G401.6 (cell line): Measurements from ENCODE around the gene ADARB2.

ENCODE experiments used
- FAIRE-seq: peaks from 2 replicates; lab custom pipeline; 2012; peaks lifted over from hg19 to GRCh38; lab: Jason Lieb, UNC

The ADARB2 gene

DNA sequence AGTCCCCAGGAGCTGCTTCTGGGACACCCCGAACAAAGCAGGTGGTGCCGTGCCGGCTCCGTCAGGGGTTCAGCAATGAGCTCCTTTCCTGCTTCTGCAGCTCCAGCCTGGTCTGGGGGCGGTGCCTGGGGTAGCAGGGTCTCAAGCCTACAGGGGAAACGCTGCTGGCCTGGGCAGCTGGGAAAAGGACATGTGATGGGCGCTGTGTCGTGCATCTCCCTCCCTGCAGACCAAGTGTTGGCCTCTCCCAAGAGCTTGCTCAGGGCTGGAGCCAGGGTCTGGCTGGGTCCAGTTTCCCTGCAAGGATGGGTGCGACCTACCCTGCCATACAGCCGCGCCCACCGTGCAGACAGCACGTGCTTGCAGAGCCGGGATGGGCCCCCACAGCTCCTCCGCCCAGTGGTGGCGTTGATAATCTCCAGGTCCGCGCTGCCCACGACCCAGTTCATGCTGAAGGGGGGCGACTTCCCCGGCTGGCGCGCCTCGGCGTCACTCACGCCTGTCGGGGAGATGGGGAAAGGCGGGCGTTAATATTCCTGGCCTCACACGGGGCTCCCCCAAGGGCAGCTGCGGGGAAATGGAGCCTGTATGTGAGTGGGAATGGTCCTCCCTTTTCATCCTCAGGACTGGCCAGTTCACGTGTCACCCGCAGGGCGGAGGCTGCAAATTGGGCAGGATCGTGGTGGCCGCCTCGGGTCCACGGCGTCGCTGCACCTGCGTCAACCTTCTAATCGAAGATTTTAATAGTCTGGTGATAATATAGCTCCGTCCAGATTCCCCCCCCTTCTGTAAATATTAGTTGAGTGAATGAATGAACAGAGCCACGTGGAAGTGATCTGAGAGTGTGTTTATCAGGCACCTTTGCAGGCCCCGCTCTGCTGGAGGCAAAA, 552.5 kb downstream of the ADARB2 start:
- FAIRE-seq: no peak

DNA sequence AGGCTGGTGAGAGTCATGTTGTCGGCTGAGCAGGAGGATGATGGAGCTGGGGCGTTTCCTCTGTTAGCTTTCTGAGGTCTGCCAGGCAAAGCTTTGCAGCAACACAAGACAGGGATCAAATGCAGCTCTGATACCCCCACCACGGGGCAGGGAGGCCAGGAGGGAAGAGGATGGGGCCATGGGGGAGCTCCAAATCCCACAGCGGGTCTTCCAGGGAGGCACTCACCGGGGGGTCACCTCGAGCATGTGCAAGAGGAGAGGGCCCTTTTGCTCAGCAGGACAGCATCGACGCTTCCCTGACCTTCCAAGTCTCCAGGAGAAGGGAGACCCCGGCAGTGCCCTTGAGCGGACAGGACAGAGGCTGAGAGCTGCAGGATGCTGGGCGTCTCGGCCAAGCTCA, 553.6 kb downstream of the ADARB2 start:
- FAIRE-seq: no peak

DNA sequence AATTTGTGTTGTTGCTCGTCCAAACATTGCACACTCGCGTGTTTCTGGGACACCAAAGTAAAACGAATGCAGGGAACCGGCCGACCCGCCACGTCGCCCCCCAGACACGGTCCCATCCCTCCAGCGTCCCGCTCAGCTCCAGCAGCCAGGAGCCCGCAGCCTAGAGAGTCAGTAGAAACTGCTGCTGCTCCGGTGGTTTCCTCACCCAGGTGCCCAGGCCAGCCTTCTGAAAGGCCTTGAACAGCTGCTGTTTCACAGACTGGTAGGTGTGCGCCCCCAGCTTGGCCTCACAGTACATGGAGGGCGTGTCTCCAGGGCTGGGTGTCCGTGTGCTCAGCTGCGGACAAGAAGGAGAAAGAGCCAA, 554.3 kb downstream of the ADARB2 start:
- FAIRE-seq: no peak

DNA sequence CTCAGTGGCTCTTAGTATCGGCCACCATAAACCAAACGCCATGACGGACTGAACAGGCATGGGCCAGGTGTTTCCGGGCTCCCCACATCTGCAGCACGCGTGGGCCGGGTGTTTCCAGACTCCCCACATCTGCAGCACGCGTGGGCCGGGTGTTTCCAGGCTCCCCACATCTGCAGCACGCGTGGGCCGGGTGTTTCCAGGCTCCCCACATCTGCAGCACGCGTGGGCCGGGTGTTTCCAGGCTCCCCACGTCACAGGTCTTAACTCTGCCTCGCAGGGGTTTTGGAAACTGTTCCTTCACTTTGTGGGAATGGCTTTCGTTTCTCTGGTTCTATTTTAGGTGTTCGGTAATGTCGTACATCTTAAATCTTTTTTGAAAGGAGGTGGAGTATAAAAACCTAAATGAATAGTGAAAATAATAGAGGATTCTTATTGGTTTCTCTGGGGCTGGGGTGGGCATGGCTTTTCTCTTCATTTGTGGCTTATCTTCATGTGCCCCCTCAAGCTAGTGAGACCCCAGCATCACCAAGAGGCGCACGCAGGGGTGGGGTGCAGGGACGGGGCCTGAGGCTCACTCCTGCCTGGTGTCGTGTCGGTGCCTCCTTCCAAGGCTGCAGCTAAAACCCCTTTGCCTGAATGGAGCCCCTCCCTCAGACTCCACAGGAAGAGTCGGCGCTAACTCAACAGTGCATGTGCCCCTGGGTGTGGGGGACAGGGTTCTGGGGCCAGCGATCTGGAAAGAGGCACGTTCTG, 554.9 kb downstream of the ADARB2 start:
- FAIRE-seq: no peak

DNA sequence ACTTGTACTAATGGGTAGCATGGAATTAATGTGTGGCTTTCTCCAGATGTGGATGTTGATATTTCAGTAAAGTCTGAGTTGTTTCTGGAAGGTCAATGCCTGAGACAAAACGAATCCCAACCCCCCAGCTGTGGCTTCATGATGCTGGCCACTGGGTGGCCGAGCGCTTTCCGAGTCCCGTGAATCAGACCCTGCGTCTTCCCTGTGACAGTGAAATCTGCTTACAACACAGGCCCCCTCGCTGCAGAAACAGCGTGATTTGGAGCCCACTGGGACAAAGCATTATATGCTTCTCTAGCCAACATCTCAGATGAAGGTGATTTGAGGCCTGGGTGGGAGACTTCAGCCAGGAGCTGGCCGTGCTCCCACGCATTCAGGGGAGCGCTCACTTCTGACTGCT, 556.5 kb downstream of the ADARB2 start:
- FAIRE-seq: no peak

DNA sequence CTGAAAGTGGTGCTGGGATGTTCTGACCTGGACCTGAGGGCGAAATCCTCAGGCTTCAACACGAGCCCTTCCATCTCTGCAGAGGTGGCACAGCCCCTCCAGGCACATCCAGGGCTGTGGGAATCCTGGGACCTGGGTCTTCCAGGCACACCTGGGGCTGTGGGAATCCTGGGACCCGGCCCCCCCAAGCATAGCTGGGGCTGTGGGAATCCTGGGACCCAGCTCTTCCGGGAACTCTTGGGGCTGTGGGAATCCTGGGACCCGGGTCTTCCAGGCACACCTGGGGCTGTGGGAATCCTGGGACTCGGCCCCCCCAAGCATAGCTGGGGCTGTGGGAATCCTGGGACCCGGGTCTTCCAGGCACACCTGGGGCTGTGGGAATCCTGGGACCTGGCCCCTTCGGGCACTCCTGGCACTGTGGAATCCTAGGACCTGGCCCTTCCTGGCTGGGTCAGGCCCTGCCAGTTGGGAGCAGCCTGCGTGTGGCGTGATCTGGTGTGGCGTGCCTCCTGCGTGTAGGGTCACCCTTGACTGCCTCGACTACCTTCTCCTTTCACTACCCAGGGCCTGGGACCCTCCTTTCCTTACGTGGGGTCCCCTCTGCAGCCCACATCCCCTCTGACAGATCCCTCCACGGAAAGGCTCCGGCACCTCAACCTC, 557.1 kb downstream of the ADARB2 start:
- FAIRE-seq: no peak

DNA sequence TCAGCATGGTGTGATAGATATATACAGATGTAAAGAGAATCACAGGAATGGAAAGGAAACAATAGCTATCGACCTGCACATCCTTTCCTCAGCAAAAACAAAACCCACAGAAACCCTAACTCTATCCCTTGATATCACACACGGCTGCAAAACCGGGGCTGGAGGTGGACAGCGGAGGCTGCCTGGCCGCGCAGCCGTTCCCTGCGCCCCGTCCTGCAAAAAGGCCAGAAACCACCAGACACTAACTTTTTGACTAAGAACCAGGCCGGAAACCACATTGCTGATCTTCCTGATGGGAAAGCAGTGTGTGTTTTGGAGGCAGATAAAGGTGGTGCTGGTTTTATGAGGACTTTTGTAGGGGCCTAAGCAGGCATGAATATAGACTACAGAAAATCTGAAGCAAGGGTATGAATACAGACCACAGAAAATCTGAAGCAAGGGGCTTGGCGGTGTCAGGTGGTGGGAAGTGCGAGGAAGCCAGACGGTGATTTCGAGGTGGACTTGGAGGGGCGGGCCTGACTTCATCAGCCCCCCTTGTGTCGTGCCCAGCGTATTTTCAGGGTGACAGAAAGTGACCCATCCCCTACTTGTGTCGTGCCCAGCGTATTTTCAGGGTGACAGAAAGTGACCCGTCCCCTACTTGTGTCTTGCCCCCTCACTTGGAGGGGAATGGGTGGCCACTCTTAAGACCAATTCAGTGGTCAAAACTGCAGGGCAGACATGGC, 557.8 kb downstream of the ADARB2 start:
- FAIRE-seq: no peak

DNA sequence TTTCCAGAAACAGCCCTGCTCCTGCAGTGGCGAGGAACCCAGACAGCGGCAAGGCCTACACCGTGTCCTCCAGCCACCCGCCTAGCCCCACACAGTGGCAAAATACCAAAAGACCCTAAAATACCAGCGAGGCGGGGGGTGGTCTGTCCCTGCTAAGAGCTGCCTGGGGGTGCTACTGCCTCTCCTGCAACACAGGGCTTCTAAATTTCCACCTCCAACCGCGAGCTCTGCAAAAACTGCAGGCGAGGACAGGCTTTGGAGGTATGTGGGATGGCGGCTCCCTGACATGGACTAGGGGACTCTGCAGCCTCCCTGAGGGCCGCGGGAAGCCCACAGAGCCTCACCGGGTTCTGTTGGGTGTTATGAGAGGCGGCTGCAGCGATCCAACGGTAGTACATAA, 558.8 kb downstream of the ADARB2 start:
- no peak for FAIRE-seq

DNA sequence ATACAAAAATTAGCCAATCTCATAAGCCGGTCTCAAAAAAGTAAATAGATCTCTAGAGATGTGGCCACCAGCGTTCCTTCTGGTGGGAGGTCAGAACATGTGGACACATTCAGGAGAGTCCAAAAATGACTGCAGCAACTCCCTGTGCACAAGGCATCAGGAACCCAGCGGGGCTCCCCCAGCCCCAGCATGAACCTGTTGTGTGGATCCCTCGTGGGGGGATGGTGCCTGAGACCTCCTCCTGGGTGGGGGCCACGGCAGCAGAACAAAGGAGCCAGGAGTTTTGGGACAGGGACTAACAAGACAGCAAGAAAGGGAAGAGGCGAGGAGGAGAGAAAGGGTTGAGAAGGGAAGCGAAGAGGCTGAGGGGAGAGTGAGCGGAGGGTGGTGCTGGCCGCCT, 559.4 kb downstream of the ADARB2 start:
- no peak for FAIRE-seq

DNA sequence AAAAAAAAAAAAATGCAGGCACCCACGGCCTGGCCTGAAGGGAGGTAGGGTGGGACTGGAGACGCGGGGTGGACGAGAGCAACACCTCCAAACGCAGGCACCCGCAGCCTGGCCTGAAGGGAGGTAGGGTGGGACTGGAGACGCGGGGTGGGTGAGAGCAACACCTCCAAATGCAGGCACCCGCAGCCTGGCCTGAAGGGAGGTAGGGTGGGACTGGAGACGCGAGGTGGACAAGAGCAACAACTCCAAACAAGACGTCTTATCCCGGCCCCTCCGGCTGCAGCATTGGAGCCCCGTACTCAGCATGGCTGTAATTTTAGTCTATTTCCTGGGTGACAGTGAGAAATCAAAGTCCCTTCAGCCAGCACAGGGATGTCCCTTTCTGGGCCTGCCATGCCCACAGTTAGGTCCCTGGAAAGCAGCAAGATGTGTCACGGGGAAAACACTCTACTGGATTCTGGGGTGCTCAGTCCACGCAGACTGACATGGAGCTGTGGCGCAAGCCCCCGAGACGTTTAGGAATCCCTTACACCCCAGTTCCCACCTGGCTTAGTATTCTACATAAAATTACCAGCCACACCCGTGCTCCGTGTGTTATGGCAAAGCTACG, 561.3 kb downstream of the ADARB2 start:
- FAIRE-seq: no peak

DNA sequence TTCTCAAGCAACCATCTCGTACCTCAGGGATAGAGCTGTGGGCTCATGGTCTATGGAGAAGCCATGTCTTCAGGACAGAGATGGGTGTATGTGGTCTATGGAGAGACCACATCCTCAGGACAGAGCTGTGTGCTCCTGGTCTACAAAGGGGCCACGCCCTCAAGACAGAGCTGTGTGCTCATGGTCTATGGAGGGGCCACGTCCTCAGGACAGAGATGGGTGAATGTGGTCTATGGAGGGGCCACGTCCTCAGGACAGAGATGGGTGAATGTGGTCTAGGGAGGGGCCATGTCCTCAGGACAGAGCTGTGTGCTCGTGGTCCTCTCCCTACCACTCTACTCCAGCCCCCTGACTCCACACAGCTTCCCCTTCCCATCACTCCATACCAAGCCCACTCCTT, 563.3 kb downstream of the ADARB2 start:
- no peak for FAIRE-seq

DNA sequence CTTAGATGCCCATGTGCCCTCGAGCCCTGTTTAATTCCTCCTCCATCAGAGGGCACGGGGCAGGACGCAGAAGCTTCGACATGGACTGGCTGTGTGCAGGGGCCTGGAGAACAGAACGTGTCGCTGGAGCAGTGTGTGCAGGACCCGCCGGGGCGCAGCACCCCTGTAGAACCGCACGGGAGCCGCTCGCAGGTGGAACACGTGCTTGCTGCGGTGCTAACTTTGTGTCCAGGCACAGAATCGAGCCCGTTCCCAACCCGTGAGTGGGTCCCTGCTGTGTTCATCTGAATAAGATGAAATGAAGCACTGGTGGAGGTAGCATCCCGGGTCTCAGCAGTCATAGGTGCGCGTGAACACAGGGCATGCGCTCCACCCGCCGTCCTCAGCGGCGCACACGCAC, 564.2 kb downstream of the ADARB2 start:
- FAIRE-seq: no peak

DNA sequence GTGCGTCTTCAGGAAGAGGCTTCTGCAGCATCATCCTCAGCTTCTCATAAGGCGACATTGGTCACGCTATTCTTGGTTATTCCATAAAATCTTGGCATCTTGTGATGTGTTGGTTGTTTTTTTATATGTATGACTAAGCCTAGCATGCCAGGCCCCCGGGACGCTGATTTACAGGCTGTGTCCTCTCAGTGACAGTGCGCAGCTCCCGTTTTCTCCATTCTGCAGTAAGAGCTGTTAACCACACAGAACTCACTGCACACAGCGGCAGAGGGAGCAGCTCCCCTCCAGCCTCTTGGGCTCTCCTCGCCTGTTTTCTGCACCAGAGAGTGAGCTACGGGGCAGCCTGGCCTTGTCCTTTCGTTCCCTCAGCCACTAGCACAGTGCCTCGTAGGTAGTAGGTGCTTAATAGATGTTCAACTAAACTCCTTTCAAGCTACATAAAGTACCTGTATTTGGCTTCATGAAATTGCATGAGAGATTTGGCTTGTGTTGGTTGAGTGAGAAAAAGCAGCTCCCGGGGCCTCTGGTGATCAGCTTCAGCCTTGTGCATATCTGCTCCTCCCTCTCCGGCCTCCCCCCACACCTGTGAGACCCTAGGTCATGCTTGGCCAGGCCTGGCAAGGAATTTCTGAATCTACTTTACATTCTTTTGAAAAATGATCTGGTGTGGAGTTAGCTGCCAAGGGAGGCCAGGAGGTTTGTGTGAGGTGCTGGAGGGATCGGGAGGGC, 564.9 kb downstream of the ADARB2 start:
- FAIRE-seq: no peak

DNA sequence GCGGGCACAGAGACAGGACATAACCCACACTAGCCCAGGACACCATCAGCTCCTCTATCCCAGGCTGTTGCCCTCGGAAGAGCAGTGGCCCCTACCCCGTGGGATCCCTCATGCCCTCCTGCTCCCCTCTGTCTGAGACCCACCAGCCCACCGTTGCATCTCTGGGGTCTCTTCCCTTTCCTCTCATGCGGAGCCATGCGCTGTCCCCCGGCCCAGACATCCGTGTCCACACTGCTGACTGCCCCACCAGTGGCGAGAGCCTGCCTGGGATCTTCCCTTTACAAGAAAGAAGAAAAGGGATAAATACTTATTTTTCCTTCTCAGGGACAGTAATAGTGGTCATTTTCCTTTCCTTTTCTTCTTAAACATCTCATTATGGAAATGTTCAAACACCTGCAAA, 565.7 kb downstream of the ADARB2 start:
- FAIRE-seq: no peak

DNA sequence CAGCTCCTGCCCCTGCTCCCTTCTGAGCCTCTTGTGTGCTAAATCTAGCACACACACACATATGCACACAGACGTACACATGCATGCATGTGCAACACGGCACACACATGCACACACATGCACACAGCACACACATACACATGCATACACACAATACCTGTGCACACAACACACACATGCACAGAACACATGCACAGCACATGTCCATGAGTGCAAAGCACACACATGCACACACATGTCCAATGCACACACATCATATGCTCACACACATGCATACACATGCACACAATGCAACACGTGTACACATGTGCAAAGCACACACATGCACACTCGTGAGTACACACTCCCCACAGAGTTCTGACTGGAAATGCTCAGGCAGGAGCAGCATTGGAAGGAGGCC, 566.1 kb downstream of the ADARB2 start:
- no peak for FAIRE-seq

DNA sequence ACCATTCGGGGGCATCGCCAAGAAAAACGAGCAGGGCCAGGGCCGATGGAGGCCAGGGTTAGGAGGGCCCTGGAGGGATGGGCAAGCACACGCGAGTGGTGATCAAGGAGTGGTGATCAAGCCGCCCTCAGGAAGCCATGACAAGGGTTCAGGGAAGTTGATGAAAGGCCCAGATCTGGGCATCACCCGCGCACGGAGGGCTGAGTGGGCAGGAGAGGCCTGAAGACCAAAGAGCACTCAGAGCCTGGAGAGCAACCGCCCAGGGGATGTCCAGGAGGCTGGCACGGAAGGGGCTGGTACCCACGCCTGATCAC, 566.5 kb downstream of the ADARB2 start:
- no peak for FAIRE-seq

DNA sequence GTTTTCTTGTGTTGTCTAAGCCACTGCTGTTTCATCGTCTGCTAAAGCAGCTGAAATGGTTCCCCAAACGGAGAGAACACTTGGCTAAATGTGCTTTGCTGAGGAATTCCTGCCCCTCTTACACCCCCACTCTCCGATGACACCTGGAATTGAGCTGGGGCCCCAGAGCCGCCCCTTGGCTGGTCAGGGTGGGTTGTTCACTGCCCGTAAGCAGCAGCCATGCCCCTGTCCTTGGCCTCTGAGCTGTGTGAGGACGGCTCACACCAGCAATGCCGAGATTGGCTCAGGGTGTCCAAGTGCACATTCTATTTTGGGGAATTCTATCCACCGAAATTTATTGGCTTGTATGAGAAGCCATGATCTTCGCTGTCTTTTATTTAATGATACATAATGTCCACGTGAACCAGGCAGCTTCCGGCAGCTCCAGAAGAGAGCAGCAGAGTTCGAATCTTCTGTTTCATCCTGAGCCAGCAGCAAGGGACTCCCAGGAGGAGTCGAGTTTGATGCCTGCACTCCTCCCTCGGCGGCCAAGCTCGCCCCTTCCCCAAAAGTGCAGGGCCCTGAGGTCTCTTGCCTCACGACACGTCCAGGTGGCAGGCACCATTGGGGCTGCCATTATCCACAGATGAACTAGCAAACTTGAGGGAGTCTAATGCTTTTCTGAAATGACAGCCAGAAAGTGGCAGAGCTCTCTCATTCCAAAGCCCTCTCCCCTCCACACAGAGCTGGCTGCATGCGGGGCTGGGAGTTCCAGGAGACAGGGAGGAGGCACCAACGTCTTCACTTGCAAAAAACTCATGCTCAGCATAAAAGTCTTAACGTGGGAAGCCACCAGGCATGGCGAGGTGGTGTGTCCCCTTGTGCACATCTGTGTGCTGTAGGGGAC, 567.1 kb downstream of the ADARB2 start:
- FAIRE-seq: no peak

DNA sequence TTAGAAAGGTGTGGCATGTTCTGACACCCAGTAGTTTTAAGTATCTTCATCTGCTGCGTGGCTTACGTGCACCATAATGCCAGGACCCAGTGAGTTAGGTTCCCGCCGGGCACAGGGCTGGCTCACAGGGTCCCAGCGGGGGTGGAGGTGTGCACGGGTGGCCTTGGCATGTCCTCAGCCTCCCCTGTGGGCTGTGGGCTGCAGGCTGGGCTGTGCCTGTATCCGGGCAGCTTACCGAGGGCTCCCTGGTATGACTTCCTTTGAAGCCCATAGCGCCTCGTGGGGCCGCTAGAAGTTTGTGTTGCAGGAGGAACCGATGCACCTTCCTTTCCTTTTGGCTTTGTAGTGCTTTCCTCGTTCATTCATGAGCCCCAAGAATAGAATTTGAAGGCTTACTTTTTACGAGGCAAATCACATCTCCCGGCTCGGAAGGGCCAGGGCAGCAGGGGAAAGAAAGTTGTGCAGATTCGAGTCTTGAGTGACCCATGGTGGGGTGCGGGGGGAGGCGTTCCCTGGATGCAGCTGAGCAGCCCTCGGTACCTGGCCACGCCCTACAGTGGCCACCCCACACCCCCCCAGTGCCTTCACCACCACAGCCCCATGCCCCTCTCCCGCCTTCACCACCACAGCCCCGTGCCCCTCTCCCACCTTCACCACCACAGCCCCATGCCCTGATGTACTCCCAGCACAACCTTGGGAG, 568.0 kb downstream of the ADARB2 start:
- FAIRE-seq: no peak

DNA sequence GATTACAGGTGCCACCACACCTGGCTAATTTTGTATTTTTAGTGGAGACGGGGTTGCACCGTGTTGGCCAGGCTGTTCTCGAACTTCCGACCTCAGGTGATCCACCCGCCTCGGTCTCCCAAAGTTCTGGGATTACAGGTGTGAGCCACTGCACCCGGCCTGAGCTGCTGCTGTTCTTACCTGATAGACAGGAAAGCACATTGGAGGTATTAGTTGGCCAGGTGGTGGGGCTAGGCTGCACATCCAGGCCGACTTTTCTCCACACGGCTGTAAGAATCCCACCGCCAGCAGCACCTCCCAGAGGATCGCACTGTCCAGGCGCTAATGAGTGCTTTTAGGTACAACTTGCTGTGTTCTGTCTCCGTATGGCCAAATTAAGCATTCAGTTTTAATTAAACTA, 568.6 kb downstream of the ADARB2 start:
- FAIRE-seq: no peak

DNA sequence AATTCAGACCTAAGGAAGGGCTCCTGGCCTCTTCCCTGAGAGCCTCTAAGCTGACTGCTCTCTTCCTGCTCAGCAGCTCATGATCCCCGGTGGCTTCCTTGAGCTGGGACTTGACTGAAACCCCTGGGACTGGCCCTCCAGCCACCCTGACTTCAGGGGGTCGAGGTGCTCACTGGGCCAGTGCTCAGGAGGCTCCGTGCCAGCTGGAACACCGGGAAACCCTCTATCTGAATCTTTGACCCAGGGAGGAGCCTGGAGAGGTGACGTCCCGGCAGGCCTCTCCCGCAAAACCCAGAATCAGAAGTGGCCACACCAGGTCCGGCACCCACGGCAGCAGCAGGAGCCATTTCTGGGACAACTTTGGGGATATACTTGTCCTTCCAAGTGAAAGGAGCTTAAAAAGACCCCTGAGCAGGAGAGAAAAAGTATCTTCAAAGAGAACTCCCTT, 570.5 kb downstream of the ADARB2 start:
- FAIRE-seq: no peak
